ENCODE results near the gene DRC1.

Gene DRC1

DNA sequence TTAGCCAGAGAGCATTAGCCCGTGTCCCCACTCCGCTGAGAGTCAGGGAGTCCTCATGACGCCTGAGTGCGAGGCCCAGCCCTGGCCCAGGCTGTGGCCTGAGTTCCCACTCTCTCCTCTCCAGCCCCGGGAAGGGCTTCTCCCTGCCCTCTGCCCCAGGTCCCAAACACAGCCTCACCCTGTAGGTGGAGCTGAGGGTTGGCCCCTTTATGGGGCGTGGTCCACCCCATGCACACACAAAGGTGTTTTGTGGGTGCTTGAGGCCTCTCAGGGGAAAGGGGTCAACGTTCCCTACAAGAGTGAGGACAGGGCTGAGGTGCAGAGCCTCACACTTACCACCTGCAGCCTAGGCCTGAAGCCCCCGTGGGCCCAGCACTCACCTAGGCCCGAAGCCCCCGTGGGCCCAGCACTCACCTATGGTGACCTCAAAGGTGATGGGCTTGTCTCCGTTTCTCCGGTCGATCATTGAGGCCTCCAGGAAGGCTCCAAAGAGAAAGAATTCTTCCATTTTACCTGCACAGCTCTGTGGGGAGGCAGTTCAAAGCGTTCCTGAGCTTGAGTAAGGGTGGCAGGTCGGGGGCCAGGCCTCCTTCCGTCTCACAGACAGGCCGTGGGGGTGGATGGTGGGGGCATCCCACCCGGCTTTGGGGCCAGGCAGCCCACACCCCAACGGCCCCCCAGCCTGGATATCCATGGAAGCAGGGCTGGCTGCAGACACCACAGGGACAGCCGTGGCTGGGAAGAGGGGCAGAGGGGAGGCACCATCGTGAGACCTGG is 78.3 kb downstream of the DRC1 start:
- H3K27ac ChIP-seq (ENCODE audit: low read depth, low read length): no peak overlapping the region
- no peaks in the 10 kb centered on the region for H3K27me3 ChIP-seq (ENCODE audit: control insufficient read depth in 5 of 5, insufficient read depth in 4 of 5, low read length in 5 of 5)
- H3K4me3 ChIP-seq (ENCODE audit: low read depth in 1 of 5, low read length in 5 of 5): no peak overlapping the region
- H3K9me3 ChIP-seq (ENCODE audit: control insufficient read depth in 5 of 5, low read length in 5 of 5): no peaks in the 10 kb centered on the region
- no peaks in the 10 kb centered on the region for H3K36me3 ChIP-seq (ENCODE audit: control insufficient read depth in 5 of 5, insufficient read depth in 5 of 5, low read length in 5 of 5)
- H3K4me1 ChIP-seq (ENCODE audit: control insufficient read depth in 5 of 5, insufficient read depth in 5 of 5, low read length in 5 of 5): peaks cover 4 to 27% (median 22%) of the 10 kb centered on the region in 5 donors
- no peak overlapping the region for H3K9ac ChIP-seq (ENCODE audit: low read length in 5 of 5)

DNA sequence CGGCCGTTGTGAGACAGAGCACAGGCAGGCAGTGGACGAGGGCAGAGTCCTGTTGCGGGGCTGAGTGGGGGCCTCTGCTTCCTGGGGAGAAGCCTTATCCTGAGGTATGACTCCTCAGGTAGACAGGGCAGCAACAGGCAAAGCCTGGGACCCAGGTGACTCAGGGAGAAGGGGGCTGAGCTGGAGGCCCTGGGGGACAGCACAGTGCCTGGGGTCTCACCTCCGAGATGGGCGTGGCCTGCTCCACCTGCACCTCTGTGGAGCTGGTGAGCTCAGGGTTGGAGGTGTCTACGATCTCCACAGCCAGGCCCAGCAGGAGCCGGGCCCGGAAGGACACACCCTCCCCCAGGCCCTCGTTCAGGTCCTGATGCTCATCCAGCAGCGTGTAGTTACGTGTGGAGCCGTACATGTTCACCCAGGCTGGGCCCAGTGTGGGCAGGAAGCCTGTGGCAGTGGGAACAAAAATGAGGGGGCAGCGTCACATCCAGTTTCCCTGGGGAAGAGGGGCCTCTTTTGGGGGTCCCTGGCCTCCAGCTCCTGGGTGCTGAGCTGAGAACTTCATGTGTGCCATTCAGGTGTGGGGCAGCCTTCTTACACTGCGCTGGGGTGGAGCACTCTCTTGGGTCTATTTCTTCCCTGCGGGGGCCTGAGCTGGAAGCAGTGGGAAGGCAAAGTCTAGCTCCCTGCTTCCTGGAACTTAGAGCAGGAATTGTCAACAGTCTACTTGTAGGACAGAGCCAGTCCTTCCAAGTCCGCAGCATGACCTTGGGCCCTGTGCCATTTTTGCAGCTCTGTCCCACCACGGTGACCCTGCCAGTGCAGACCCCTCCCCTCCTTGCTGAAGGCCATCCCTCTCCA is 79.1 kb downstream of the DRC1 start:
- Histone ChIP-seq H3K4me1 (ENCODE audit: control insufficient read depth in 5 of 5, insufficient read depth in 5 of 5, low read length in 5 of 5) (peaks cover 4 to 27% (median 22%) of the 10 kb centered on the region in 5 donors), H3K9ac (ENCODE audit: low read length in 5 of 5) (no peak overlapping the region), H3K4me3 (ENCODE audit: low read depth in 1 of 5, low read length in 5 of 5) (no peak overlapping the region), H3K9me3 (ENCODE audit: control insufficient read depth in 5 of 5, low read length in 5 of 5) (no peaks in the 10 kb centered on the region), H3K27me3 (ENCODE audit: control insufficient read depth in 5 of 5, insufficient read depth in 4 of 5, low read length in 5 of 5) (no peaks in the 10 kb centered on the region), H3K36me3 (ENCODE audit: control insufficient read depth in 5 of 5, insufficient read depth in 5 of 5, low read length in 5 of 5) (no peaks in the 10 kb centered on the region), H3K27ac (ENCODE audit: low read depth, low read length) (no peak overlapping the region)

DNA sequence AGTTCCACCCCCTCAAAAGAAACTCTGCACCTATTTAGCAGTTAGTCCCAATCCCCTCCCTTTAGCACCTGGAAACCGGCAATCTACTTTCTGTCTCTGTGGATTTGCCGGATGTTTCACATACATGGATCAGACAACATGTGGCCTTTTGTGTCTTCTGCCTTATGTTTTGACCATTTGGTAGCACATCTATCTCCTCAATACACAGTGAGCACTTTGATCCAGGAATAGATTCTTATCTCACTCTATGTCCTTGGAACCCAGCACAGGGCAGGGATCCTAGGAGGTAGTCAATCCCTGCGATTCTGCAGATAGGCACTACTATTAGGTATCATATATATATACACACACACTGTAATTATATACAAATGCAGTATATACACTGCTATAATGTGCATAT is 80.0 kb downstream of the DRC1 start:
- H3K9me3 ChIP-seq (ENCODE audit: control insufficient read depth in 5 of 5, low read length in 5 of 5): no peaks in the 10 kb centered on the region
- no peak overlapping the region for H3K9ac ChIP-seq (ENCODE audit: low read length in 5 of 5)
- no peaks in the 10 kb centered on the region for H3K36me3 ChIP-seq (ENCODE audit: control insufficient read depth in 5 of 5, insufficient read depth in 5 of 5, low read length in 5 of 5)
- H3K4me1 ChIP-seq (ENCODE audit: control insufficient read depth in 5 of 5, insufficient read depth in 5 of 5, low read length in 5 of 5): peaks cover 4 to 27% (median 22%) of the 10 kb centered on the region in 5 donors
- H3K27ac ChIP-seq (ENCODE audit: low read depth, low read length): no peak overlapping the region
- no peaks in the 10 kb centered on the region for H3K27me3 ChIP-seq (ENCODE audit: control insufficient read depth in 5 of 5, insufficient read depth in 4 of 5, low read length in 5 of 5)
- H3K4me3 ChIP-seq (ENCODE audit: low read depth in 1 of 5, low read length in 5 of 5): no peak overlapping the region

DNA sequence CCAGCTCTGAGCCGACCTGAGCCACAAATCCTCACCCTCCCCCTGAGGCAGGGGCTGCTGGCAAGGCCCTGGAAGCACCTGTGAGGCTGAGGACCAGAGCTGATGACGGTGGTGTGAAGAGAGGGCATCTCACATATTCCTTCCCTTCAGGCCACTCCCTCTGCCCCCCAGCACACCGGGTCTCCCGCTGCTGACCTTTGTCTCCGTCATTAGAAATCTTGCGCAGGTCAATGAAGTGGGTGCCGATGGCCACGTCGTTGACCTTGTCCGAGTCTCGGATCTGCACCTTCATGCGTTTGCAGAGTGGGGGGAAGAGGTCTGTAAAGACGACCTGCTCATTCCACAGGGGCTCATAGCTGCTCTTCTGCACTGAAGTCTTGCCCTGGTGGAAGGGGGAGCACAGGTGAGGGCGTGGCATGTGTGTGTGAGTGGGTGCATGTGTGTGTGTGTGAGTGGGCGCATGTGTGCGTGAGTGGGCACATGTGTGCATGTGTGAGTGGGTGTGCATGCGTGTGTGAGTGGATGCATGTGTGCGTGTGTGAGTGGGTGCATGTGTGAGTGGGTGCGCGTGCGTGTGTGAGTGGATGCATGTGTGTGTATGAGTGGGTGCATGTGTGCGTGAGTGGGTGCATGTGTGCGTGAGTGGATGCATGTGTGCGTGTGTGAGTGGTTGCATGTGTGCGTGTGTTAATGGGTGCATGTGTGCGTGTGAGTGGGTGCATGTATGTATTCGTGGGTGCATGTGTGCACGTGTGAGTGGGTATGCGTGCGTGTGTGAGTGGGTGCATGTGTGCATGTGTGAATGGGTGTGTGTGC is 80.7 kb downstream of the DRC1 start:
- Histone ChIP-seq H3K27ac (ENCODE audit: low read depth, low read length) (no peak overlapping the region), H3K9me3 (ENCODE audit: control insufficient read depth in 5 of 5, low read length in 5 of 5) (no peaks in the 10 kb centered on the region), H3K27me3 (ENCODE audit: control insufficient read depth in 5 of 5, insufficient read depth in 4 of 5, low read length in 5 of 5) (no peaks in the 10 kb centered on the region), H3K9ac (ENCODE audit: low read length in 5 of 5) (no peak overlapping the region), H3K4me1 (ENCODE audit: control insufficient read depth in 5 of 5, insufficient read depth in 5 of 5, low read length in 5 of 5) (peaks cover 4 to 23% (median 22%) of the 10 kb centered on the region in 5 donors), H3K36me3 (ENCODE audit: control insufficient read depth in 5 of 5, insufficient read depth in 5 of 5, low read length in 5 of 5) (no peaks in the 10 kb centered on the region), H3K4me3 (ENCODE audit: low read depth in 1 of 5, low read length in 5 of 5) (no peak overlapping the region)

DNA sequence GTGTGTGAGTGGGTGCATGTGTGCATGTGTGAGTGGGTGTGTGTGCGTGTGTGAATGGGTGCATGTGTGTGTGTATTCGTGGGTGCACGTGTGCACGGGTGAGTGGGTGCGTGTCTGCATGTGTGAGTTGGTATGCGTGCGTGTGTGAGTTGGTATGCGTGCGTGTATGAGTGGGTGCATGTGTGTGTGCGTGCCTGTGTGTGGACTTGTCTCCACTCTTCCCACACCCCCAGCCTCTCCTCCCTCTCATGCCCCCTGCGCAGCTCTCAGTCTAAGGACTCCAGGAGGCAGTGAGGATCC is 81.3 kb downstream of the DRC1 start:
- Histone ChIP-seq H3K27me3 (ENCODE audit: control insufficient read depth in 5 of 5, insufficient read depth in 4 of 5, low read length in 5 of 5) (no peaks in the 10 kb centered on the region), H3K9ac (ENCODE audit: low read length in 5 of 5) (no peak overlapping the region), H3K36me3 (ENCODE audit: control insufficient read depth in 5 of 5, insufficient read depth in 5 of 5, low read length in 5 of 5) (no peaks in the 10 kb centered on the region), H3K9me3 (ENCODE audit: control insufficient read depth in 5 of 5, low read length in 5 of 5) (no peaks in the 10 kb centered on the region), H3K27ac (ENCODE audit: low read depth, low read length) (no peak overlapping the region), H3K4me3 (ENCODE audit: low read depth in 1 of 5, low read length in 5 of 5) (no peak overlapping the region), H3K4me1 (ENCODE audit: control insufficient read depth in 5 of 5, insufficient read depth in 5 of 5, low read length in 5 of 5) (peaks cover 3 to 18% (median 18%) of the 10 kb centered on the region in 5 donors)

DNA sequence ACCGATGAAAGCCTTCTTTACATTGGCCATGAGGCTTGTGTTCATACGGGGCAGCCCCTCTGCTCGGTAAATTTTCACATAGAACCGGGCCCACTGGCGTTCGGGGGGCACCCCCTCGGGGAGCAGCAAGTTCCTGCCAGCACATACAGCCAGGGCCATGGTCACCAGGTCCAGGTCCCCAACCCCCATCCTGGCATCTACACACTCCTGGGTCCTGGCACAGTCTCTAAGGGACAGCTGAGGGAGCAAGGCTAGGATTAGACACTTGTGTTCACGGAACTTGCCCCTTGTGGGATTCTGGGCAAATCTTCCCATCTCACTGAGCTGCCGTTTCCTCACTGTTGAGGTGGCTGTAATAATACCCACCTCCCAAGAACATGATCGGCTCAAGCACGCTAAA is 81.8 kb downstream of the DRC1 start:
- Histone ChIP-seq H3K27me3 (ENCODE audit: control insufficient read depth in 5 of 5, insufficient read depth in 4 of 5, low read length in 5 of 5) (no peaks in the 10 kb centered on the region), H3K36me3 (ENCODE audit: control insufficient read depth in 5 of 5, insufficient read depth in 5 of 5, low read length in 5 of 5) (no peaks in the 10 kb centered on the region), H3K9ac (ENCODE audit: low read length in 5 of 5) (no peak overlapping the region), H3K9me3 (ENCODE audit: control insufficient read depth in 5 of 5, low read length in 5 of 5) (no peaks in the 10 kb centered on the region), H3K4me3 (ENCODE audit: low read depth in 1 of 5, low read length in 5 of 5) (no peak overlapping the region), H3K4me1 (ENCODE audit: control insufficient read depth in 5 of 5, insufficient read depth in 5 of 5, low read length in 5 of 5) (peaks cover 1 to 15% (median 13%) of the 10 kb centered on the region in 5 donors), H3K27ac (ENCODE audit: low read depth, low read length) (no peak overlapping the region)

DNA sequence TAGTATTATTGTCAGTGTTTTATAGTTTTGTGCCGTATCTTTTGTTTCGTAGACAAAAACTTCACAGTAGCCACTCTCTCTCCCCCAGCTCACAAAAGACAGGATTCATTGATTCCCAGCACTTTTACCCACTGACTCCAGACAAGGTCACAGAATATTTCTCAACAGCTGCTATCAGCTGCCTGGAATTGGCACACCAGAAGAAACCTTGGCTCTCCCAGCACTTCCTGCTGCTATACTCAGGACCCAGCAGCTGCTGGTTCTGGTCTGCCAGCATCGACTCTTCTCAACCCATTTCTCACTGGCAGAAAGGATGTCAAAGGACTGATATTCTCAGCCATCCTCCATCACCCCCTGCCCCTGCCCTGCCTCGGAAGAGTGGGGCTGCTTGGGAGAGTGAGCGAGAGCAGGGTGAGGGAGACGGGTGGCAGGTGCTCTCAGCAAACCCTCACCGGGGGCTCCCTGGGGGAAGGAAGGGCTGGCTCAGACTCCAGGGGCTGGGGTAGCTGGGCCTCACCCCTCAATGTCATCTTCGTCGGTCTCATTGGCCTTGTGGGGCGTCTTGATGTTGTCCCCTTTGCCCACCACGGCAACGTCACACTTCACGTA is 82.3 kb downstream of the DRC1 start:
- no peaks in the 10 kb centered on the region for H3K9me3 ChIP-seq (ENCODE audit: control insufficient read depth in 5 of 5, low read length in 5 of 5)
- H3K27me3 ChIP-seq (ENCODE audit: control insufficient read depth in 5 of 5, insufficient read depth in 4 of 5, low read length in 5 of 5): no peaks in the 10 kb centered on the region
- no peak overlapping the region for H3K9ac ChIP-seq (ENCODE audit: low read length in 5 of 5)
- H3K36me3 ChIP-seq (ENCODE audit: control insufficient read depth in 5 of 5, insufficient read depth in 5 of 5, low read length in 5 of 5): no peaks in the 10 kb centered on the region
- no peak overlapping the region for H3K4me3 ChIP-seq (ENCODE audit: low read depth in 1 of 5, low read length in 5 of 5)
- no peak overlapping the region for H3K27ac ChIP-seq (ENCODE audit: low read depth, low read length)
- peaks cover 1 to 15% (median 13%) of the 10 kb centered on the region in 5 donors for H3K4me1 ChIP-seq (ENCODE audit: control insufficient read depth in 5 of 5, insufficient read depth in 5 of 5, low read length in 5 of 5)

DNA sequence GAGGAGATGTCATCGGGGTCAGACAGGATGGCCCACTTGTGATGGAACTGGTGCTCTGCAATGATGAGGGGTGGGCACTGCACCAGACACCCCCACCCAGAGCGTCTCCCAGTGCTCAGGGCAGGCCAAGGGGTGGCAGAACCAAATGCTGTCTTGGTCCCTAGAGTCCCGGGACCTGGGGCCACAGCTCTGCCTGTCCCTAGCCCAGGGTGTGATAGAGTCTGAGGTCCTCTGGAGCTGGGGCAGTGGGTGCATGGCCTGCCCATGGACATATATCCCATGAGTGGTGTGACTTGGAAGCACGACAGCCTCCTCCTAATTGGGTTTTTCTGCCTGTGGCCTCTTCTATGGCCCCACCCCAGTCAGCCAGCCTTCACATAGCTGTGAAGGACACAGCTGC is 82.9 kb downstream of the DRC1 start:
- H3K27ac ChIP-seq (ENCODE audit: low read depth, low read length): no peak overlapping the region
- H3K36me3 ChIP-seq (ENCODE audit: control insufficient read depth in 5 of 5, insufficient read depth in 5 of 5, low read length in 5 of 5): no peaks in the 10 kb centered on the region
- H3K4me3 ChIP-seq (ENCODE audit: low read depth in 1 of 5, low read length in 5 of 5): no peak overlapping the region
- H3K9ac ChIP-seq (ENCODE audit: low read length in 5 of 5): no peak overlapping the region
- H3K4me1 ChIP-seq (ENCODE audit: control insufficient read depth in 5 of 5, insufficient read depth in 5 of 5, low read length in 5 of 5): peaks cover 1 to 15% (median 13%) of the 10 kb centered on the region in 5 donors
- no peaks in the 10 kb centered on the region for H3K9me3 ChIP-seq (ENCODE audit: control insufficient read depth in 5 of 5, low read length in 5 of 5)
- no peaks in the 10 kb centered on the region for H3K27me3 ChIP-seq (ENCODE audit: control insufficient read depth in 5 of 5, insufficient read depth in 4 of 5, low read length in 5 of 5)

DNA sequence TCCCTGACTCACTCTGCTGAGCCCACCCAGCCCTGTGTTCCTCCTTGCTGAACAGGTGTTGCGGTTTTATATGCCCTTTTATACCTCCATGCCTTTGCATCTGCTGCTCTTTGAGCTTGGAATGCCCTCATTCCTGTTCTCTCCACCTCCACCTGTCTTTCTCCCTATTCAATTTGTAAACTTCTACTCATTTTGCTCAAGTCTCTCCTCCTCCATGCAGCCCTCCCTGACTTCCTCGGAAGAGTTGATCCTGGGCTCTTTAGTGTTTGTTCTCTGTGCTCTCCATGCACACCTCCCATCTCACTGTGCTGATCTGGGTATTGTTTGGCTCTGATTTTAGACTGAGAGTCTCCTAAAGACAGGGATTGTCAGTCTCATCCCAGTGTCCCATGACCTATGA is 83.4 kb downstream of the DRC1 start:
- H3K9me3 ChIP-seq (ENCODE audit: control insufficient read depth in 5 of 5, low read length in 5 of 5): no peaks in the 10 kb centered on the region
- H3K4me1 ChIP-seq (ENCODE audit: control insufficient read depth in 5 of 5, insufficient read depth in 5 of 5, low read length in 5 of 5): peaks cover 1 to 15% (median 13%) of the 10 kb centered on the region in 5 donors
- H3K27ac ChIP-seq (ENCODE audit: low read depth, low read length): no peak overlapping the region
- no peak overlapping the region for H3K4me3 ChIP-seq (ENCODE audit: low read depth in 1 of 5, low read length in 5 of 5)
- no peaks in the 10 kb centered on the region for H3K27me3 ChIP-seq (ENCODE audit: control insufficient read depth in 5 of 5, insufficient read depth in 4 of 5, low read length in 5 of 5)
- no peak overlapping the region for H3K9ac ChIP-seq (ENCODE audit: low read length in 5 of 5)
- no peaks in the 10 kb centered on the region for H3K36me3 ChIP-seq (ENCODE audit: control insufficient read depth in 5 of 5, insufficient read depth in 5 of 5, low read length in 5 of 5)
